Effector memory CD8-positive, alpha-beta T cell (primary cell): ENCODE data around the gene KIAA0930.

ENCODE experiments used
- ATAC-seq: fragments of 150-1000 bp; cut with Tn5 transposase; replicated peaks from 2 replicates; pipeline ENCODE4 v1.10.0; 2021; ENCODE audit warnings: mild to moderate bottlenecking, moderate library complexity
- DNase-seq, 3 experiments: peaks; one replicate each; pipeline ENCODE4 v3.0.0; 2021
- H3K27ac Mint-ChIP-seq, 2 donors: one replicate each; pipeline ENCODE4 v1.8.0; 2022; ENCODE audit warnings: mild to moderate bottlenecking in 2 of 2, mixed read lengths in 2 of 2, moderate library complexity in 2 of 2
- H3K27me3 Mint-ChIP-seq, 2 donors: one replicate each; pipeline ENCODE4 v1.8.0; 2022; ENCODE audit warnings: mixed read lengths in 2 of 2
- H3K36me3 Mint-ChIP-seq: one replicate; pipeline ENCODE4 v1.8.0; 2022; ENCODE audit warnings: mild to moderate bottlenecking, moderate library complexity, mixed read lengths; ENCODE audit not compliant: insufficient read depth
- H3K4me1 Mint-ChIP-seq, 2 donors: one replicate each; pipeline ENCODE4 v1.8.0; 2022; ENCODE audit warnings: low read depth in 2 of 2, mixed read lengths in 2 of 2
- H3K4me3 Mint-ChIP-seq, 2 donors: one replicate each; pipeline ENCODE4 v1.8.0; 2022; ENCODE audit warnings: mild to moderate bottlenecking in 2 of 2, mixed read lengths in 2 of 2, moderate library complexity in 2 of 2
- H3K9me3 Mint-ChIP-seq, 2 donors: one replicate each; pipeline ENCODE4 v1.8.0; 2022; ENCODE audit warnings: mixed read lengths in 2 of 2

The KIAA0930 gene

DNA sequence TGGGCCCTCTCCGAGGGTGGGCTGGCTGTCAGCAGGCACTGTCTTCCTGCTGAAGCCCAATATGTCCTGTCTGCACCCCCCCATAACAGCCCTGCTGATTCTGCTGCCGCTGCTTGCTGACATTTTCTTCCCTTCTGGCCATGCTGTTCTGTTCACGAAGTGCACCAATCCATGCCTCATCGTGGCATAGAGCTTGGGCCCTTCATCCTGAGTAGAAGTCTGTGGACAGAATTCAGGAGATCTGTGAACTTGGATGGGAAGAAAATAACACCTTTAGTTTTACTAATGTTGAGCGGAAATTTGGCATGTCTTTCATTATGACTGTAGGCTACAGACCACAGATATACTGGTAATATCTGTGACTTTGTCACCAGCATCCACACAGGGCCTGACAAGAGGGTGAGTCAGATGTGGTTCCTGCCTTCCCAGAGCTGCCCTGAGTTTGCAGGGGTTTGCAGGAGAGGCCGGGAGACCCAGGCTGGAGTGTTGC lies 14.1 kb upstream of the KIAA0930 start:
- H3K27ac Mint-ChIP-seq = peak overlapping the region; percentile 22 to 93
- peak overlapping the region in 1 of 2 donors; percentile 61 for H3K4me3 Mint-ChIP-seq
- ATAC-seq (peak; percentile 92), DNase-seq (no peak)
- H3K36me3 Mint-ChIP-seq = no peaks in the 10 kb centered on the region
- peaks cover 17 to 22% of the 10 kb centered on the region in 2 donors for H3K4me1 Mint-ChIP-seq
- peaks cover 0 to 5% of the 10 kb centered on the region in 2 donors for H3K27me3 Mint-ChIP-seq
- peaks cover 0 to 2% of the 10 kb centered on the region in 2 donors for H3K9me3 Mint-ChIP-seq

DNA sequence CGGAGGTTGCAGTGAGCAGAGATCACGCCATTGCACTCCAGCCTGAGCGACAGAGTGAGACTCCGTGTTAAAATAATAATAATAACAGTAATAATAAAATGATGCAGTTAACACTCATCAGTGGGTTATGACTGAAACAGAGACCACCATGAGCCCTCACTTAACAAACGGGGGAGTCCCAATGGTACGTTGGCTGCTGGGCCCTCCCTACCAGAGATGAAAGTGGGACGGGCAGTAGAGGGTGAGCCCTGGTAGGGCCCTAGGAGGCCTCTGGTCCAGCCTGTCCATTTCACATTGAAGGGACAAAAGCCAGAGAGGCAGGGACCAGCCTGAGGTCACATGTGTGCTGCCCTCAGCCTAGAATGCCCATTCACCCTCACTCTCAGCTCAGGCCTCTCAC lies 13.7 kb upstream of the KIAA0930 start:
- H3K9me3 Mint-ChIP-seq = peaks cover 0 to 2% of the 10 kb centered on the region in 2 donors
- DNase-seq (no peak), ATAC-seq (no peak)
- peaks cover 0 to under 1% of the 10 kb centered on the region in 2 donors for H3K27me3 Mint-ChIP-seq
- peak overlapping the region in 1 of 2 donors; percentile 61 for H3K4me3 Mint-ChIP-seq
- H3K36me3 Mint-ChIP-seq = no peaks in the 10 kb centered on the region
- H3K4me1 Mint-ChIP-seq = peaks cover 17 to 22% of the 10 kb centered on the region in 2 donors
- H3K27ac Mint-ChIP-seq = peak overlapping the region; percentile 22 to 93

DNA sequence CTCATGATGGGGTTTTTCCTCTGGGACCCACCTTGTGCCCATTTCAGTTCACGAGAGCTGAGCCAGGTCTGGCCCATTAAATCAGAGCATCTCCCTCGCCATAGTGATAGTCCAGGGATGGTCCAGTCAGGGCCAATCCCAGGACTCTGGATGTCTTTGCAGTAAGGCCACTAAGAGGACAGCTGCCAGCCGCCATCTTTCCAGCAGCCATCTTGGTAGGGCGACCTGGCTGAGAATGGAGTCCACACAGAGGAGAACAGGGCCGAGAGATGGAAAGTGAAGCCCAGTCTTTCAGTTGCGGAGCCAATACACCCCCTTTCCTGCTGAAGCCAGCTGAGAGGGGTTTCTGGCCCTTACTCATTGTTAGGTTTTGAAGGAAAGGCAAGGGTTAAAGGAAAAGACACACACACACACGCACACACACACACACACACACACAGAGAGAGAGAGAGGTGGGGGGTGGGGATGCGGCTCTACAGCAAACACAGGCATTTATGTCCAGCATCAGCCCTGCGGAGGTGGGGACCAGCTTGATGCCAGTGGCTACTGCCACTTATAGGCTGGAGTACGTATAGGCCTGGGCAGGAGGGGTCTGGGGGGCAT lies 12.4 kb upstream of the KIAA0930 start:
- DNase-seq (no peak), ATAC-seq (no peak)
- Mint-ChIP-seq H3K27me3 (no peaks in the 10 kb centered on the region), H3K9me3 (peaks cover 0 to 2% of the 10 kb centered on the region in 2 donors), H3K4me1 (peaks cover 17 to 24% of the 10 kb centered on the region in 2 donors), H3K4me3 (no peak overlapping the region), H3K27ac (peak overlapping the region in 1 of 2 donors; percentile 93), H3K36me3 (no peaks in the 10 kb centered on the region)

DNA sequence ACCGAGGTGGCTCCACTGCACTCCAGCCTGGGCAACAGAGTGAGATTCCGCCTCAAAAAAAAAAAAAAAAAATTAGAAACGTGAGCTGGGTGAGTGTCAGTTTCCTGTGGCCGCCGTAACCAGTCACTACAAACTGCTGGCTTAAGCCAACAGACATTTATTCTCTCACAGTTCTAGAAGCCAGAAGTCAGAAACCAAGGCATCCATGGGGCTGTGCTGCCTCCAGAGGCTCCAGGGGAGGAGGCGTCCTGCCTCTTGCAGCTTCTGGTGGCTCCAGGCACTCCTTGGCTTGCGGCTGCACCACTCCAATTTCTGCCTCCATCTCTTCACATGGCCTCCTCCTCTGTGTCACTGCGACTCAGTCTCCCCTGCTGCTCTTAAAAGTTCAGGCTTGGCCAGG lies 11.1 kb upstream of the KIAA0930 start:
- Mint-ChIP-seq H3K4me3 (no peak overlapping the region), H3K27ac (no peak overlapping the region)

DNA sequence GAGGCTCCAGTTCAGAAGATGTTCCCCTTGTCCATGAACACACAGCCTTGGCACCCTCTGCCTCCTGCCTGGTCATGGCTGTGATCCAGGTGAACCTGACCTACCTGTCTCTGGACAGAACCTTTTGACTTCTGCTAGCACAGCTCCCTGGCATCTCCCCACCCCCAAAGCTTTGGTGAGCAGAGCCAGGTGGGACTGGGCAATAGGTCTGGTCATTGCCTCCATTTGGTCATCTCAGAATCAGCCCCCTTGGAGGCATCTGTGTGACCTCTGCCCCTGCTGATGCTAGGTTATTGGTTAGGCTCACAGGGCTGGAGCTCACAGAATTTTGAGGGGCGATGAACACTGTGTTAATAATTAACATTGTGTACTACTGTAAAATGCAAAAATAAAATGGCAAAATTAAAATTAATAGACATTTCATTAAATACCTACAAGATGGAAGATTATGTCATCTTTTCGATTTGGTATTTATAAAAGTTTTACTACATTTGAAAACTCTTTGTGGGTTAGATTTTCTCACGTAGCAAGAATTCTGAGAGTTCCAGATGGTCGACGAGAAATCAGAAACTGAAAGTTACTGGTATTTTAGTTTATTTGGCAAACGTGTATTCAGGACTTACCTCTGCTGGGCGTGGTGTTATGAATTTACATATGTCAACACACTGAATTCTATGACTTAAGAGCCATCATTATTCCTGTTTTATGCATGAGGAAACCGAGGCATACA lies 8.3 kb upstream of the KIAA0930 start:
- DNase-seq (no peak), ATAC-seq (peak; percentile 59)
- H3K4me1 Mint-ChIP-seq = peaks cover 0 to 17% of the 10 kb centered on the region in 2 donors
- no peaks in the 10 kb centered on the region for H3K27me3 Mint-ChIP-seq
- no peaks in the 10 kb centered on the region for H3K9me3 Mint-ChIP-seq
- H3K4me3 Mint-ChIP-seq = peak overlapping the region; percentile 21 to 31
- H3K36me3 Mint-ChIP-seq = no peaks in the 10 kb centered on the region
- H3K27ac Mint-ChIP-seq = peak overlapping the region; percentile 35 to 45

More for the DNA sequence above, 11.1 kb upstream of the KIAA0930 start:
- Mint-ChIP-seq H3K9me3 (peaks cover 0 to 2% of the 10 kb centered on the region in 2 donors), H3K4me1 (peaks cover 17 to 24% of the 10 kb centered on the region in 2 donors), H3K36me3 (no peaks in the 10 kb centered on the region), H3K27me3 (no peaks in the 10 kb centered on the region)
- ATAC-seq (no peak), DNase-seq (no peak)

DNA sequence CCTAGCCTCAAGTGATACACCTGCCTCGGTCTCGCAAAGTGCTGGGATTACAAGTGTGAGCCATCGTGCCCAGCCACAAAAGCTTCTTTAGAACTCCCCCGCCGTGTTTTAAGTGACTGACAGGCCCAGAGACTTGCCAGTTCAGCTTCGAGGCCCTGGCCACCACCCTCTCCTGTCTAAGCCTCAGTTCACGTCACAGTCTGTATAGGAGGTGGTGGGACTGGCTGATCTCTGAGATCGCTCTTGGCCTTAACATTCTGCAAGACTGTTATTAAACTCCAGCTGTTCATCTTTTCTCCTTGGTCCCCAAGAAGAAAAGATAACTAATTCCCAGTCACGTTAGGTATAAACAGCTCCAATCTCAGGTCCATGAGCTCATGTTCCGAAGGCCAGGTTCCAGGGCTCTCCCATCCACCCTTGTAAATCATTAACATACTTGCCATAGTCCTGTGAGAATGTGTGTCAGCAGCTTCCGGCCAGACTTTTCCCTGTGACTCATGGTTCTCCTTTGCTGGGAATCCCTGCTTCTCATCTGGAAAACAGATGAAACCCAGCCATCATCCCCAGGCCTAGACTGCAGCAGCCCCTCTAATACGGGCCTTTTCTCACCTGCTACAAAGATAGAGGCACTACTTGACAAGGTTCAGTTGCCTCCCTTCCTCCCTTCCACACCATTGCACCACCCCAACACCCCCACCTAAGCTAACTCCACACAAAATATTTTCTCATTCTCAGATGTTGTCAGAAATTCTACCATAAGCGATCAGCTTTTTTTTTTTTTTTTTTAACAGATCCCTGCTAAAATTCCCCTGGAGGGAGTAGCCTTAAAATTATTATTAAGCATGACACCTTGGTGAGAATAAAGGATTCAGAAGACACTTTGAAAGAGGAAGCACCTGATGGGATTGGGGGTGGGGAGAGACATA lies 5.6 kb upstream of the KIAA0930 start:
- Mint-ChIP-seq H3K4me3 (peak overlapping the region in 1 of 2 donors; percentile 46), H3K27ac (peak overlapping the region in 1 of 2 donors; percentile 87), H3K27me3 (no peaks in the 10 kb centered on the region), H3K9me3 (no peaks in the 10 kb centered on the region), H3K36me3 (peaks cover 5% of the 10 kb centered on the region), H3K4me1 (peaks cover 9 to 20% of the 10 kb centered on the region in 2 donors)
- ATAC-seq (peak; percentile 38), DNase-seq (no peak)

GRCh38 chr22:45244916-45245315 lies 4.2 kb upstream of the KIAA0930 start:
- H3K4me1 Mint-ChIP-seq = peaks cover 13 to 22% of the 10 kb centered on the region in 2 donors
- peaks cover 15% of the 10 kb centered on the region for H3K36me3 Mint-ChIP-seq
- no peaks in the 10 kb centered on the region for H3K9me3 Mint-ChIP-seq
- no peak overlapping the region for H3K27ac Mint-ChIP-seq
- ATAC-seq (no peak), DNase-seq (no peak)
- H3K4me3 Mint-ChIP-seq = no peak overlapping the region
- no peaks in the 10 kb centered on the region for H3K27me3 Mint-ChIP-seq

- Mint-ChIP-seq H3K9me3 (no peaks in the 10 kb centered on the region), H3K4me1 (peaks cover 25 to 29% of the 10 kb centered on the region in 2 donors), H3K27me3 (no peaks in the 10 kb centered on the region), H3K27ac (peak overlapping the region; percentile 51 to 79), H3K36me3 (peaks cover 21% of the 10 kb centered on the region), H3K4me3 (no peak overlapping the region)
- no peak for ATAC-seq
- DNase-seq = no peak
Measured at GRCh38 chr22:45242778-45243191, 2.1 kb upstream of the KIAA0930 start.

GRCh38 chr22:45240104-45240809 lies 437 bp downstream of the KIAA0930 start:
- ATAC-seq = peak; percentile 43
- H3K4me3 Mint-ChIP-seq = peak overlapping the region; percentile 85 to 96
- H3K27me3 Mint-ChIP-seq = no peaks in the 10 kb centered on the region
- H3K27ac Mint-ChIP-seq = peak overlapping the region; percentile 62 to 88
- H3K4me1 Mint-ChIP-seq = peaks cover 25 to 39% of the 10 kb centered on the region in 2 donors
- no peaks in the 10 kb centered on the region for H3K9me3 Mint-ChIP-seq
- peaks cover 26% of the 10 kb centered on the region for H3K36me3 Mint-ChIP-seq
- no peak for DNase-seq

DNA sequence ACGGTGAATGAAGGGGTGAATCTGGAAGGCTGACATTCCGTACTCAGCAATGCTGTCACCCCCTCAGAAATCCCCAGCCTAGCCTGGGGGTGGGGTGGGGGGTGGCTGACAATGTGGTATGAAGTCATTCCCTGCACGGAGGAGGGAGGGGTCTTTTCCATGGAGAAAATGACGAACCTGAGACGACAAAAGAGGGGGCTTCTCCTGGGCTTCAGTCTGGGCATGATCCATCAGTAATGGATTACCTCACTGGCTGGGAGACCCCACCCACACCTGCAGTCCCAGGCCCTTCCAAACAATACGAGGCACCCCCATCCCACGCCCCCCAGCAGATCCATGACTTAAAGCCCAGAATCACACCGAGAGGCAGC lies 1.0 kb downstream of the KIAA0930 start:
- Mint-ChIP-seq H3K27me3 (no peaks in the 10 kb centered on the region), H3K36me3 (peaks cover 26% of the 10 kb centered on the region), H3K4me3 (peak overlapping the region; percentile 85 to 96), H3K27ac (peak overlapping the region; percentile 62 to 88), H3K9me3 (no peaks in the 10 kb centered on the region), H3K4me1 (peaks cover 25 to 39% of the 10 kb centered on the region in 2 donors)
- DNase-seq (no peak), ATAC-seq (no peak)

DNA sequence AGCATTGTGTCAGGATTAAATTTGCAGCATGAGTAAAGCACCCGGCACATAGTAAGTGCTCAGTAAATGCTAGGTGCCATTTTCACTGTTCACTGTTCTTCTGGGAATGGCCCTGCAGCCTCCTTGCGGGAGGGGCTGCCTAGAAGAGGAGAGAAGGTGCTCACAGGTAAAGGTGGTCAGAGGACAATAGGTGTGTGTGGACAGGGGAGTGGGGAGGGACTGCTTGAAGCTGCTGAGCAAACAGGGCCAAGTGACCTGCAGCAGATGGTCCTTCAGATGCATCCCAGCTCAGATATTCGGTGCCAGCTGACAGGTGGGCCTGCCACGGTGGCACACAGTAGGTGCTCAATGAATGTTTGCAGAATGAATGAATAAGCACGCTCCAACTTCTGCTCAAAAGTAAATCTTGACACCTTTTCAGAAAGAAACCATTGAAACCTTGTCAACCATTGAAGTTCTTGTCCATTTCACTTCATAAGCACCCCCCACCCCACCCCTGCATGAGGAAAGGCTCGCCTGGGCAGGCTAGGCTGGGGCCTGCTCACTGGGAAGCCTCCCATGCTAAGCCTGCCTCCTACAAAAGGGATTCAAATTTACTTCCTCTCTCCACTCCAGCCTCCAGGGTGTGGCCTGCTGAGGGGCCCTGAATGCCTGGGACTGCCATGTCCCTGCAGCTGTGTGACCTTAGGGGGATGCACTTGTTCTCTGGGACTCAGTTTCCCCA lies 1.6 kb downstream of the KIAA0930 start:
- H3K9me3 Mint-ChIP-seq = no peaks in the 10 kb centered on the region
- no peak for ATAC-seq
- DNase-seq = no peak
- peak overlapping the region; percentile 49 to 88 for H3K27ac Mint-ChIP-seq
- peaks cover 25 to 41% of the 10 kb centered on the region in 2 donors for H3K4me1 Mint-ChIP-seq
- peaks cover 29% of the 10 kb centered on the region for H3K36me3 Mint-ChIP-seq
- no peaks in the 10 kb centered on the region for H3K27me3 Mint-ChIP-seq
- peak overlapping the region; percentile 85 to 96 for H3K4me3 Mint-ChIP-seq
